ENCODE data around the gene SDCBP2. TPM values are rescaled to one million over a fixed set of nuclear protein-coding genes. Genes with fewer than 3 reads are reported as not detected.

Gene SDCBP2
- total and polyA plus RNA-seq, 11 donors = 0.65 to 4.2 (median 2.1) TPM

- H3K4me1 ChIP-seq = peaks cover 8 to 100% (median 90%) of the 10 kb centered on the region in 12 donors
- ATAC-seq = no peak
- H3K27me3 ChIP-seq = no peaks in the 10 kb centered on the region
- H3K27ac ChIP-seq = peak overlapping the region; percentile 4 to 88 (median 51)
- peak overlapping the region in 1 of 12 donors; percentile 10 for H3K4me3 ChIP-seq
- peaks cover 0 to 41% (median 13%) of the 10 kb centered on the region in 9 donors for H3K36me3 ChIP-seq
- no peaks in the 10 kb centered on the region for H3K9me3 ChIP-seq
- WGBS, 4 donors = 56 to 77% (median 65%) methylated on average over 5 of the region's 5 CpGs
- TF ChIP-seq CTCF (IDR thresholded peaks at IDR 0.05) (no peak), POLR2A (IDR thresholded peaks at IDR 0.05) (no peak)
- intact Hi-C loops (cut with DNase I) = loop anchor here in 3 of 10 donors (2.0 to 5.0 kb wide), 3 partner anchors 13 to 45 kb away; no protein-coding TSS in a partner anchor
- no peak for DNase-seq
Measured at GRCh38 chr20:1377341-1377871, 48.5 kb upstream of the SDCBP2 start.

- WGBS, 4 donors = 44 to 58% (median 54%) methylated on average over 7 of the region's 7 CpGs
- Histone ChIP-seq H3K9me3 (no peaks in the 10 kb centered on the region), H3K4me3 (peak overlapping the region in 1 of 12 donors; percentile 30), H3K27ac (peak overlapping the region; percentile 12 to 88 (median 62)), H3K36me3 (peaks cover 0 to 42% (median 20%) of the 10 kb centered on the region in 9 donors), H3K4me1 (peaks cover 8 to 100% (median 86%) of the 10 kb centered on the region in 12 donors), H3K27me3 (no peaks in the 10 kb centered on the region)
- TF ChIP-seq CTCF (IDR thresholded peaks at IDR 0.05) = no peak
- TF ChIP-seq POLR2A (IDR thresholded peaks at IDR 0.05) = no peak
- intact Hi-C loops (cut with DNase I) = loop anchor here in 3 of 10 donors (2.0 to 5.0 kb wide), 3 partner anchors 14 to 44 kb away; no protein-coding TSS in a partner anchor
- DNase-seq (peak in 1 of 5 donors; percentile 35), ATAC-seq (peak in 3 of 4 donors; percentile 31 to 50 (median 45))
Measured at GRCh38 chr20:1376408-1377270, 47.7 kb upstream of the SDCBP2 start.

- no peaks in the 10 kb centered on the region for H3K27me3 ChIP-seq
- H3K27ac ChIP-seq = peak overlapping the region in 10 of 12 donors; percentile 47 to 88 (median 62)
- ATAC-seq = peak in 1 of 4 donors; percentile 52
- WGBS, 4 donors = 57 to 88% (median 63%) methylated on average over 1 of the region's 1 CpG
- H3K4me3 ChIP-seq = no peak overlapping the region
- H3K9me3 ChIP-seq = no peaks in the 10 kb centered on the region
- H3K36me3 ChIP-seq = peaks cover 0 to 48% (median 26%) of the 10 kb centered on the region in 9 donors
- TF ChIP-seq CTCF (IDR thresholded peaks at IDR 0.05) = no peak
- no peak for TF ChIP-seq POLR2A (IDR thresholded peaks at IDR 0.05)
- H3K4me1 ChIP-seq = peaks cover 8 to 100% (median 86%) of the 10 kb centered on the region in 12 donors
- intact Hi-C loops (cut with DNase I) = loop anchor here in 3 of 10 donors (2.0 to 5.0 kb wide), 3 partner anchors 15 to 44 kb away; no protein-coding TSS in a partner anchor
- DNase-seq = no peak
Measured at GRCh38 chr20:1376007-1376406, 47.1 kb upstream of the SDCBP2 start.

GRCh38 chr20:1375515-1375914 lies 46.6 kb upstream of the SDCBP2 start:
- intact Hi-C loops (cut with DNase I) = loop anchor here in 2 of 10 donors (5.0 kb wide), 2 partner anchors 38 to 43 kb away; no protein-coding TSS in a partner anchor
- DNase-seq (no peak), ATAC-seq (peak in 3 of 4 donors; percentile 46 to 64 (median 64))
- Histone ChIP-seq H3K4me3 (peak overlapping the region in 1 of 12 donors; percentile 2), H3K27ac (peak overlapping the region in 11 of 12 donors; percentile 5 to 88 (median 62)), H3K27me3 (no peaks in the 10 kb centered on the region), H3K36me3 (peaks cover 0 to 53% (median 31%) of the 10 kb centered on the region in 9 donors), H3K9me3 (no peaks in the 10 kb centered on the region), H3K4me1 (peaks cover 8 to 100% (median 86%) of the 10 kb centered on the region in 12 donors)
- TF ChIP-seq POLR2A (IDR thresholded peaks at IDR 0.05) (no peak), CTCF (IDR thresholded peaks at IDR 0.05) (no peak)
- 35 to 50% (median 45%) methylated on average over 8 of the region's 8 CpGs for WGBS, 4 donors

All from heart left ventricle (tissue), 16 donors.